MM.1S (cell line): ENCODE results near the gene FBXL19.

Source experiments
- EZH2 ChIP-seq: fragments of 300-600 bp; sonication (generic); optimal IDR thresholded peaks from 2 replicates; pipeline ENCODE3; 2017; ENCODE audit warnings: low read depth, mild to moderate bottlenecking, antibody characterized with exemption, low read length, mixed read lengths
- EZH2phosphoT487 ChIP-seq: fragments of 300-600 bp; sonication (generic); IDR thresholded peaks from 2 replicates; pipeline ENCODE4 v1.6.1; 2018; ENCODE audit warnings: antibody characterized with exemption, low read length
- TF ChIP-seq, protein P1 (sequence below): fragments of 300-600 bp; sonication (generic); IDR thresholded peaks from 2 replicates; pipeline ENCODE4 v1.5.1; 2016; ENCODE audit warnings: antibody characterized with exemption, low read length, mixed read lengths

DNA sequence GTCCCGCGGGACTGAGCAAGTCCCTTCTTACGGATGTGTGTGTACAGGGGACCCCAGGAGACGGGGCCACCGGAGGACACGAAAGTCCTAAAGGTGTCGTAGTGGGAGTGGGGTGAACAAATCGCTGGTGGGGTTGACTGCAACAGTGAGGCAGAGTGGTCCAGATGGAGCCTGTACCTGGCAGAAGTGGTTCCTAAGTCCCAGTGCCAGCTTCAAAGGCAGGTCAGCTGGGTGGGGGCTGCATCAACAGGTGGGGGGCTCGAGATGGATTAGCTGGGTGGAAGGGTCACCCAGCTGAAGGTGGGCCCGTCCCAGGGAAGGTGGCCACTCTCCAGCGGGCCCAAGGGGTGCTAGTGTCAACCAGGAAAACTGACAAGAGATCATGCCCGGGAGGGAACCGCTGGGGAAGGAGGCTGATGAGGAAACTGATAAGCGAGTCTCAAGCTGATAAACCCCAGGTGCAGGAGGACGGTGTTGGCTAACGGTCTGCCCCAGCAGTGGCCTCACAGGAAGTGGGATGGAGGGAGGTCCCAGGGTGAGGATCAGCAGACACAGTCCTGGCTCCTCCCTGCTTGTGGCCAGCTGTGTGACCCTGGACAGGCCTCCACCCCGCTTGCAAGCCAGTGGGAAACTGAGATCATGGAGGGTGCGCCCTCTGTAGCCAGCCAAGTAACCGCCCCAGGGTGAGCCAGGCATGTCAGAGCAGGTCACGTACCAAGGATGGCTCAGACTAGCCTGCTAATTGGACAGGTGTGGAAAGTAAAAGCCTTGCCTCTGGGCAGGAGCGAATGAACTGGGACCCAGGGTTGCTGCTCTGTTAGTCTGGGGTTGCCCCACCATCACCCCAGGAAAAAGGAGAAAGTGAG, 26.5 kb downstream of the FBXL19 start:
- TF ChIP-seq, protein P1, sequence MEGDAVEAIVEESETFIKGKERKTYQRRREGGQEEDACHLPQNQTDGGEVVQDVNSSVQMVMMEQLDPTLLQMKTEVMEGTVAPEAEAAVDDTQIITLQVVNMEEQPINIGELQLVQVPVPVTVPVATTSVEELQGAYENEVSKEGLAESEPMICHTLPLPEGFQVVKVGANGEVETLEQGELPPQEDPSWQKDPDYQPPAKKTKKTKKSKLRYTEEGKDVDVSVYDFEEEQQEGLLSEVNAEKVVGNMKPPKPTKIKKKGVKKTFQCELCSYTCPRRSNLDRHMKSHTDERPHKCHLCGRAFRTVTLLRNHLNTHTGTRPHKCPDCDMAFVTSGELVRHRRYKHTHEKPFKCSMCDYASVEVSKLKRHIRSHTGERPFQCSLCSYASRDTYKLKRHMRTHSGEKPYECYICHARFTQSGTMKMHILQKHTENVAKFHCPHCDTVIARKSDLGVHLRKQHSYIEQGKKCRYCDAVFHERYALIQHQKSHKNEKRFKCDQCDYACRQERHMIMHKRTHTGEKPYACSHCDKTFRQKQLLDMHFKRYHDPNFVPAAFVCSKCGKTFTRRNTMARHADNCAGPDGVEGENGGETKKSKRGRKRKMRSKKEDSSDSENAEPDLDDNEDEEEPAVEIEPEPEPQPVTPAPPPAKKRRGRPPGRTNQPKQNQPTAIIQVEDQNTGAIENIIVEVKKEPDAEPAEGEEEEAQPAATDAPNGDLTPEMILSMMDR = peak; percentile 44
- TF ChIP-seq EZH2phosphoT487 (no peak), EZH2 (no peak)
